ENCODE measurements around the gene FBN1.

The FBN1 gene

GRCh38 chr15:48645558-48646330 is at the start of gene FBN1:
Gene FBN1, minus strand, starts transcription at chr15:48645709. Its CDS starts 940 bp downstream, at chr15:48644769.
- Histone ChIP-seq H3K27me3 (ENCODE audit: control insufficient read depth, insufficient read depth, low read length) (peaks cover 48% of the 10 kb centered on the region), H3K27ac (ENCODE audit: low read depth, low read length) (no peak within 1 kb of the TSS; the same call in 1 of the 2 replicates), H3K9me3 (ENCODE audit: control insufficient read depth, insufficient read depth, low read depth, low read length) (no peaks in the 10 kb centered on the region), H3K4me3 (ENCODE audit: low read depth, low read length) (peak within 1 kb of the TSS; percentile 86), H3K9ac (ENCODE audit: low read length) (peak within 1 kb of the TSS; percentile 85), H3K4me1 (ENCODE audit: control insufficient read depth, insufficient read depth, low read length) (0 out of 2 replicates have a peak, but pooled peaks cover 9% of the 10 kb centered on the region), H3K36me3 (ENCODE audit: control insufficient read depth, insufficient read depth, low read length) (no peaks in the 10 kb centered on the region)

GRCh38 chr15:48693484-48693883 is 48.0 kb upstream of the FBN1 start:
- H3K4me1 ChIP-seq (ENCODE audit: control insufficient read depth, insufficient read depth, low read length) = no peaks in the 10 kb centered on the region
- H3K36me3 ChIP-seq (ENCODE audit: control insufficient read depth, insufficient read depth, low read length) = no peaks in the 10 kb centered on the region
- no peaks in the 10 kb centered on the region for H3K27me3 ChIP-seq (ENCODE audit: control insufficient read depth, insufficient read depth, low read length)
- H3K9me3 ChIP-seq (ENCODE audit: control insufficient read depth, insufficient read depth, low read depth, low read length) = no peaks in the 10 kb centered on the region
- H3K27ac ChIP-seq (ENCODE audit: low read depth, low read length) = no peak overlapping the region
- H3K9ac ChIP-seq (ENCODE audit: low read length) = no peak overlapping the region
- no peak overlapping the region for H3K4me3 ChIP-seq (ENCODE audit: low read depth, low read length)

- H3K9ac ChIP-seq (ENCODE audit: low read length) = no peak overlapping the region
- H3K36me3 ChIP-seq (ENCODE audit: control insufficient read depth, insufficient read depth, low read length) = no peaks in the 10 kb centered on the region
- no peaks in the 10 kb centered on the region for H3K27me3 ChIP-seq (ENCODE audit: control insufficient read depth, insufficient read depth, low read length)
- H3K9me3 ChIP-seq (ENCODE audit: control insufficient read depth, insufficient read depth, low read depth, low read length) = no peaks in the 10 kb centered on the region
- H3K4me1 ChIP-seq (ENCODE audit: control insufficient read depth, insufficient read depth, low read length) = no peaks in the 10 kb centered on the region
- no peak overlapping the region for H3K27ac ChIP-seq (ENCODE audit: low read depth, low read length)
- H3K4me3 ChIP-seq (ENCODE audit: low read depth, low read length) = no peak overlapping the region
Observed at GRCh38 chr15:48688493-48688892, 43.0 kb upstream of the FBN1 start.

- Histone ChIP-seq H3K4me1 (ENCODE audit: control insufficient read depth, insufficient read depth, low read length) (no peaks in the 10 kb centered on the region), H3K36me3 (ENCODE audit: control insufficient read depth, insufficient read depth, low read length) (no peaks in the 10 kb centered on the region), H3K4me3 (ENCODE audit: low read depth, low read length) (no peak overlapping the region), H3K27ac (ENCODE audit: low read depth, low read length) (no peak overlapping the region), H3K9me3 (ENCODE audit: control insufficient read depth, insufficient read depth, low read depth, low read length) (no peaks in the 10 kb centered on the region), H3K9ac (ENCODE audit: low read length) (no peak overlapping the region), H3K27me3 (ENCODE audit: control insufficient read depth, insufficient read depth, low read length) (no peaks in the 10 kb centered on the region)
Observed at GRCh38 chr15:48683991-48684765, 38.7 kb upstream of the FBN1 start.

- Histone ChIP-seq H3K9ac (ENCODE audit: low read length) (no peak overlapping the region), H3K4me1 (ENCODE audit: control insufficient read depth, insufficient read depth, low read length) (no peaks in the 10 kb centered on the region), H3K27ac (ENCODE audit: low read depth, low read length) (no peak overlapping the region), H3K4me3 (ENCODE audit: low read depth, low read length) (no peak overlapping the region), H3K27me3 (ENCODE audit: control insufficient read depth, insufficient read depth, low read length) (no peaks in the 10 kb centered on the region), H3K9me3 (ENCODE audit: control insufficient read depth, insufficient read depth, low read depth, low read length) (no peaks in the 10 kb centered on the region), H3K36me3 (ENCODE audit: control insufficient read depth, insufficient read depth, low read length) (no peaks in the 10 kb centered on the region)
Observed at GRCh38 chr15:48682942-48683651, 37.6 kb upstream of the FBN1 start.

GRCh38 chr15:48681353-48681752 is 35.8 kb upstream of the FBN1 start:
- Histone ChIP-seq H3K27me3 (ENCODE audit: control insufficient read depth, insufficient read depth, low read length) (no peaks in the 10 kb centered on the region), H3K4me1 (ENCODE audit: control insufficient read depth, insufficient read depth, low read length) (no peaks in the 10 kb centered on the region), H3K9ac (ENCODE audit: low read length) (no peak overlapping the region), H3K36me3 (ENCODE audit: control insufficient read depth, insufficient read depth, low read length) (no peaks in the 10 kb centered on the region), H3K9me3 (ENCODE audit: control insufficient read depth, insufficient read depth, low read depth, low read length) (no peaks in the 10 kb centered on the region), H3K4me3 (ENCODE audit: low read depth, low read length) (no peak overlapping the region), H3K27ac (ENCODE audit: low read depth, low read length) (no peak overlapping the region)

- Histone ChIP-seq H3K36me3 (ENCODE audit: control insufficient read depth, insufficient read depth, low read length) (no peaks in the 10 kb centered on the region), H3K27me3 (ENCODE audit: control insufficient read depth, insufficient read depth, low read length) (no peaks in the 10 kb centered on the region), H3K9me3 (ENCODE audit: control insufficient read depth, insufficient read depth, low read depth, low read length) (no peaks in the 10 kb centered on the region), H3K27ac (ENCODE audit: low read depth, low read length) (no peak overlapping the region), H3K4me1 (ENCODE audit: control insufficient read depth, insufficient read depth, low read length) (no peaks in the 10 kb centered on the region), H3K4me3 (ENCODE audit: low read depth, low read length) (no peak overlapping the region), H3K9ac (ENCODE audit: low read length) (no peak overlapping the region)
Observed at GRCh38 chr15:48680841-48681240, 35.3 kb upstream of the FBN1 start.

DNA sequence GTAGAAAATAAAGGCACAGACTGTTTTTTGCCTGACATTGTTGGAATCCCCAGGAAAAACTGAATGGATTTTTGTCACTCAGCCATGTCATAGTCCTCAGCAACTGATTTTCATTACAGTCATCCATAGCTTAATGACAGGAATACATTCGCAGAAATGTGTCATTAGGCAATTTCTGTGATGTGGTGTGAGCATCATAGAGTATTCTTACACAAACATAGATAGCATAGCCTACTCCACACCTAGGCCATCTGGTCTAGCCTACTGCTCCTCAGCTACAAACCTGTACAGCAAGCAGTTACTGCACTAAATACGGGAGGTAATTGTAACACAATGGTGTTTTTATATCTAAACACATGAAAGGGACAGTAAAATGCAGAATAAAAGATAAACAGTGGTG is 34.4 kb upstream of the FBN1 start:
- Histone ChIP-seq H3K36me3 (ENCODE audit: control insufficient read depth, insufficient read depth, low read length) (no peaks in the 10 kb centered on the region), H3K27ac (ENCODE audit: low read depth, low read length) (no peak overlapping the region), H3K9ac (ENCODE audit: low read length) (no peak overlapping the region), H3K4me1 (ENCODE audit: control insufficient read depth, insufficient read depth, low read length) (no peaks in the 10 kb centered on the region), H3K9me3 (ENCODE audit: control insufficient read depth, insufficient read depth, low read depth, low read length) (no peaks in the 10 kb centered on the region), H3K4me3 (ENCODE audit: low read depth, low read length) (no peak overlapping the region), H3K27me3 (ENCODE audit: control insufficient read depth, insufficient read depth, low read length) (no peaks in the 10 kb centered on the region)

GRCh38 chr15:48678851-48679250 is 33.3 kb upstream of the FBN1 start:
- H3K27ac ChIP-seq (ENCODE audit: low read depth, low read length) = no peak overlapping the region
- no peaks in the 10 kb centered on the region for H3K36me3 ChIP-seq (ENCODE audit: control insufficient read depth, insufficient read depth, low read length)
- H3K9me3 ChIP-seq (ENCODE audit: control insufficient read depth, insufficient read depth, low read depth, low read length) = no peaks in the 10 kb centered on the region
- H3K4me1 ChIP-seq (ENCODE audit: control insufficient read depth, insufficient read depth, low read length) = no peaks in the 10 kb centered on the region
- H3K27me3 ChIP-seq (ENCODE audit: control insufficient read depth, insufficient read depth, low read length) = no peaks in the 10 kb centered on the region
- H3K4me3 ChIP-seq (ENCODE audit: low read depth, low read length) = no peak overlapping the region
- H3K9ac ChIP-seq (ENCODE audit: low read length) = no peak overlapping the region

DNA sequence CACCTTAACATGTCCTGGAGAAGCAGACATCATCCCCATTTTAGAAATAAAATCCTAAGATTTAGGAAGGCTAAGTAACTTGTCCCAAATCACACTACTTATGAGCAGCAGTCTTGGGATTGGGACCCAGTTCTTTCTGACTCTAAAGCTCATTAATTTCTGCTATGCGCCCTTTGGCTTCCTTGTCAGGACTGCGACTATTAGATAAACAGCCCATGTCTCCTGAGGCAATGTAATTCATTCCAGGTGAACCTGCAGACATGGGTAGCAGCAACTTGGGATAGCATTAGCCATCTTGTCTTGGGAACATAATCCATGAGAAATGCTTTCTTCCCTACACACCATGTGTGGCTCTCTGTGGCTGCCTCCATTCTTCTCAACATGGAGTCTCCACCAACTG is 32.3 kb upstream of the FBN1 start:
- no peaks in the 10 kb centered on the region for H3K27me3 ChIP-seq (ENCODE audit: control insufficient read depth, insufficient read depth, low read length)
- H3K4me3 ChIP-seq (ENCODE audit: low read depth, low read length) = no peak overlapping the region
- H3K27ac ChIP-seq (ENCODE audit: low read depth, low read length) = no peak overlapping the region
- no peaks in the 10 kb centered on the region for H3K9me3 ChIP-seq (ENCODE audit: control insufficient read depth, insufficient read depth, low read depth, low read length)
- H3K36me3 ChIP-seq (ENCODE audit: control insufficient read depth, insufficient read depth, low read length) = no peaks in the 10 kb centered on the region
- H3K9ac ChIP-seq (ENCODE audit: low read length) = no peak overlapping the region
- no peaks in the 10 kb centered on the region for H3K4me1 ChIP-seq (ENCODE audit: control insufficient read depth, insufficient read depth, low read length)

DNA sequence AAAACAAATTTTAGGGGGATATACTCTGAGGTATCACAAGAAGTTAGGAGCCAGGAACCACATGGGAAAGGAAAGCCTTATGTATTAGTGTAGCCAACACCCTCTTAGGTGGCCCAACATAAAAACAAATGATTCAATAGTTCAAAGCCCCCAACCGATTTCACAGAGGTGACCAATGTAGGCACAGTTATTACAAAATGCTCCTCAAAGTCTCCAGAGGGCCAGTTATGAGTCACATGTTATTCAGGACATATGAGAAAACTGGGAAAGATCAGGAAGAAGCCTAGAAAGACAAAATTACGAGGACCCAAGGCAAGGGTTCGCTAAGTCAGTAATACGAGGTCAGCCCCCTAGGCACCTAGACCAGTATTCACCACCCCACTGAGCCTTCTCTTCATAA is 29.9 kb upstream of the FBN1 start:
- H3K27ac ChIP-seq (ENCODE audit: low read depth, low read length) = no peak overlapping the region
- H3K36me3 ChIP-seq (ENCODE audit: control insufficient read depth, insufficient read depth, low read length) = no peaks in the 10 kb centered on the region
- no peak overlapping the region for H3K4me3 ChIP-seq (ENCODE audit: low read depth, low read length)
- H3K4me1 ChIP-seq (ENCODE audit: control insufficient read depth, insufficient read depth, low read length) = no peaks in the 10 kb centered on the region
- no peaks in the 10 kb centered on the region for H3K9me3 ChIP-seq (ENCODE audit: control insufficient read depth, insufficient read depth, low read depth, low read length)
- H3K27me3 ChIP-seq (ENCODE audit: control insufficient read depth, insufficient read depth, low read length) = no peaks in the 10 kb centered on the region
- H3K9ac ChIP-seq (ENCODE audit: low read length) = no peak overlapping the region
